Motor neuron (in vitro differentiated cells): ENCODE results near the gene ST6GALNAC5. TPM values are rescaled to one million over a fixed set of nuclear protein-coding genes. Genes with fewer than 3 reads are reported as not detected.

Experiments used
- ATAC-seq, 8 experiments: fragments of 200-7000 bp; cut with Tn5 transposase; replicated peaks in 6 of 8; 2 replicates each; pipeline ENCODE4 v1.8.0; 2021; ENCODE audit warnings: mild to moderate bottlenecking in 8 of 8, moderate library complexity in 8 of 8
- H3K27ac ChIP-seq, 2 donors: fragments of 250-450 bp; sonication (Bioruptor Pico); 2 replicates each; pipeline ENCODE4 v1.9.0; 2021; ENCODE audit warnings: antibody characterized with exemption in 2 of 2, mild to moderate bottlenecking in 2 of 2, moderate library complexity in 1 of 2
- H3K4me1 ChIP-seq, 2 donors: fragments of 250-450 bp; sonication (Bioruptor Pico); replicated peaks in 1 of 2; 2 replicates each; pipeline ENCODE4 v1.6.1; 2021; ENCODE audit warnings: antibody characterized with exemption in 2 of 2, mild to moderate bottlenecking in 2 of 2, moderate library complexity in 1 of 2
- H3K4me3 ChIP-seq, 5 donors: fragments of 250-450 bp; sonication (Bioruptor Pico); 2 replicates each; pipeline ENCODE4 v1.9.0; 2021; ENCODE audit warnings: antibody characterized with exemption in 5 of 5, mild to moderate bottlenecking in 5 of 5, moderate library complexity in 4 of 5
- WGBS, 10 experiments: fragments of 450-650 bp; shearing (Covaris generic); methylation state at CpG; one replicate each; pipeline ENCODE4 v1.0.0; 2022; 5-methylcytosine and 5-hydroxymethylcytosine counted together
- in situ Hi-C, 9 experiments: fragments of 400-800 bp; cut with MboI; loops; one replicate each; pipeline ENCODE4 v1.15.0; 2021; ENCODE audit warnings: low sequenced_read_pairs in 9 of 9, low pct_unique_long_range_greater_than_20kb in 2 of 9; ENCODE audit not compliant: unreplicated experiment in 9 of 9
- total RNA-seq, 8 experiments: library from RNA; unstranded; fragments of 300-600 nt; gene quantifications; 2 replicates each; pipeline versions ENCODE4 v1.2.3 to v1.2.4, GENCODE V29; 2022

ST6GALNAC5 gene
- total RNA-seq, 8 experiments from 2014 or later: 4.3 to 73.4 (median 25.9) TPM

- in situ Hi-C loops: no loop called here
- ATAC-seq: peak in 4 of 8 experiments; percentile 2 to 22 (median 12)
- no peak overlapping the region for H3K4me3 ChIP-seq
- peak overlapping the region in 1 of 2 donors; percentile 42 for H3K27ac ChIP-seq
- H3K4me1 ChIP-seq: peaks cover 43 to 60% of the 10 kb centered on the region in 2 donors
- WGBS, 10 experiments: 44 to 100% (median 65%) methylated on average over 1 to 2 of the region's 2 CpGs; no CpG with 5 or more reads in 3 of the 10 experiments
Observed at GRCh38 chr1:77026135-77026534, 158.9 kb downstream of the ST6GALNAC5 start.

GRCh38 chr1:77026640-77027039, 159.4 kb downstream of the ST6GALNAC5 start:
- peaks cover 43 to 55% of the 10 kb centered on the region in 2 donors for H3K4me1 ChIP-seq
- peak overlapping the region in 1 of 2 donors; percentile 42 for H3K27ac ChIP-seq
- peak in 1 of 8 experiments; percentile 3 for ATAC-seq
- H3K4me3 ChIP-seq: no peak overlapping the region
- WGBS, 10 experiments: 90 to 100% (median 100%) methylated on average over 1 of the region's 1 CpG; no CpG with 5 or more reads in 6 of the 10 experiments
- in situ Hi-C loops: no loop called here

GRCh38 chr1:77027847-77028246, 160.6 kb downstream of the ST6GALNAC5 start:
- WGBS, 10 experiments: 0 to 33% (median 13%) methylated on average over 1 of the region's 1 CpG; no CpG with 5 or more reads in 4 of the 10 experiments
- Histone ChIP-seq H3K4me3 (no peak overlapping the region), H3K4me1 (peaks cover 36 to 43% of the 10 kb centered on the region in 2 donors), H3K27ac (no peak overlapping the region)
- in situ Hi-C loops: no loop called here
- ATAC-seq: peak in 3 of 8 experiments; percentile 48 to 54 (median 53)

- 52 to 100% (median 92%) methylated on average over 1 to 5 of the region's 5 CpGs for WGBS, 10 experiments
- in situ Hi-C loops: no loop called here
- peaks cover 36 to 38% of the 10 kb centered on the region in 2 donors for H3K4me1 ChIP-seq
- H3K4me3 ChIP-seq: no peak overlapping the region
- ATAC-seq: no peak
- H3K27ac ChIP-seq: no peak overlapping the region
Observed at GRCh38 chr1:77030401-77031105, 163.3 kb downstream of the ST6GALNAC5 start.

- Histone ChIP-seq H3K4me1 (peaks cover 30 to 32% of the 10 kb centered on the region in 2 donors), H3K27ac (no peak overlapping the region), H3K4me3 (no peak overlapping the region)
- in situ Hi-C loops: no loop called here
- WGBS, 10 experiments: 0 to 64% (median 54%) methylated on average over 1 to 3 of the region's 3 CpGs; no CpG with 5 or more reads in 2 of the 10 experiments
- ATAC-seq: peak; percentile 23 to 90 (median 78)
Observed at GRCh38 chr1:77031106-77031662, 163.9 kb downstream of the ST6GALNAC5 start.

- Histone ChIP-seq H3K4me1 (peaks cover 18 to 21% of the 10 kb centered on the region in 2 donors), H3K4me3 (no peak overlapping the region), H3K27ac (no peak overlapping the region)
- in situ Hi-C loops: no loop called here
- no peak for ATAC-seq
- WGBS, 10 experiments: 50 to 86% (median 71%) methylated on average over 1 to 2 of the region's 2 CpGs; no CpG with 5 or more reads in 2 of the 10 experiments
Observed at GRCh38 chr1:77036560-77036959, 169.3 kb downstream of the ST6GALNAC5 start.

DNA sequence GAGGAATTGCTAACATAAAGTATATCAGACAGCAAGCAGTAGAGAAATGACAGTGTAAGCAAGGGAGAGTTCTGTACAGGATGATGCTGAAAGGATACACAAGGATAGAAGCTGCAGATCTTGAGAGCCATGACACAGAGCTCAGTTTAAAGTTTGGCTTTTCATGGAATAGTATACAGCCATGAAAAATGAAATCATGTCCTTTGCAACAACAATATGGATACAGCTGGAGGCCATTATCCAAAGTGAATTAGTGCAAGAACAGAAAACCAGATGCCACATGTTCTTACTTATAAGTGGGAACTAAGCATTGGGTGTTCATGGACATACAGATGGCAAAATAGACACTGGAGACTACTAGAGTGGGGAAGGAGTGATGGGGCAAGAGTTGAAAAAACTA, 169.8 kb downstream of the ST6GALNAC5 start:
- ATAC-seq: no peak
- in situ Hi-C loops: no loop called here
- Histone ChIP-seq H3K4me1 (peaks cover 18 to 21% of the 10 kb centered on the region in 2 donors), H3K27ac (no peak overlapping the region), H3K4me3 (no peak overlapping the region)

- no peak overlapping the region for H3K27ac ChIP-seq
- WGBS, 10 experiments: 14 to 100% (median 67%) methylated on average over 1 of the region's 1 CpG; no CpG with 5 or more reads in 3 of the 10 experiments
- H3K4me3 ChIP-seq: no peak overlapping the region
- H3K4me1 ChIP-seq: peaks cover 18 to 21% of the 10 kb centered on the region in 2 donors
- ATAC-seq: no peak
- in situ Hi-C loops: no loop called here
Observed at GRCh38 chr1:77038000-77038399, 170.7 kb downstream of the ST6GALNAC5 start.

GRCh38 chr1:77039111-77039510, 171.8 kb downstream of the ST6GALNAC5 start:
- Histone ChIP-seq H3K4me3 (no peak overlapping the region), H3K4me1 (peaks cover 18 to 21% of the 10 kb centered on the region in 2 donors), H3K27ac (peak overlapping the region; percentile 19 to 36)
- WGBS, 10 experiments: 40 to 100% (median 88%) methylated on average over 1 of the region's 1 CpG; no CpG with 5 or more reads in 4 of the 10 experiments
- in situ Hi-C loops: no loop called here
- peak in 3 of 8 experiments; percentile 5 to 8 (median 6) for ATAC-seq

DNA sequence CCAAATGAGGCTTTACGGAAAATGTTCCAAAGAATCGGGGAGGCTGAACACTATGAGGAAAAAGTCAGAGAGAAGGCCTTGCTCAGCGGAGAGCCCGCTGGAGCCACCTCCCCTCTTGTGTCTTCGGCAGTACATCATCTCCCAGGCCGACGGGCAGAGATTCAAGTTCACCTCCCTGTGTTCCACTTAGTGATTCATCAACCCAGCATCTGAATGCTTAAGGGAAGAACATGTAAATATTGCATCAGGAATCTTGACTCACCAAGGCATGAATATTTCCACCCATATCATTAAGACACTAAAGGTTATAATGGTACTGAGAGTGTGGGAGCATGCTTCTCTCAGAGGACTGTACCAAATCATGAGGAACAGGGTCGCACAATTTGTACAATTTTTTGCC, 172.5 kb downstream of the ST6GALNAC5 start:
- peak; percentile 84 to 97 (median 94) for ATAC-seq
- 0 to 83% (median 55%) methylated on average over 1 to 8 of the region's 8 CpGs; no CpG with 5 or more reads in 2 of the 10 experiments for WGBS, 10 experiments
- in situ Hi-C loops: no loop called here
- H3K27ac ChIP-seq: peak overlapping the region; percentile 37 to 46
- no peak overlapping the region for H3K4me3 ChIP-seq
- peaks cover 18 to 21% of the 10 kb centered on the region in 2 donors for H3K4me1 ChIP-seq

- H3K4me3 ChIP-seq: no peak overlapping the region
- no peak for ATAC-seq
- in situ Hi-C loops: no loop called here
- peaks cover 18 to 21% of the 10 kb centered on the region in 2 donors for H3K4me1 ChIP-seq
- 71 to 100% (median 93%) methylated on average over 1 to 3 of the region's 3 CpGs; no CpG with 5 or more reads in 1 of the 10 experiments for WGBS, 10 experiments
- H3K27ac ChIP-seq: no peak overlapping the region
Observed at GRCh38 chr1:77040826-77041225, 173.5 kb downstream of the ST6GALNAC5 start.

- ATAC-seq: peak in 5 of 8 experiments; percentile 33 to 74 (median 48)
- 62 to 100% (median 92%) methylated on average over 1 to 17 of the region's 20 CpGs; no CpG with 5 or more reads in 2 of the 10 experiments for WGBS, 10 experiments
- in situ Hi-C loops: no loop called here
- H3K4me1 ChIP-seq: peaks cover 13 to 14% of the 10 kb centered on the region in 2 donors
- H3K4me3 ChIP-seq: no peak overlapping the region
- H3K27ac ChIP-seq: no peak overlapping the region
Observed at GRCh38 chr1:77044133-77044849, 177.0 kb downstream of the ST6GALNAC5 start.

GRCh38 chr1:77047575-77047974, 180.3 kb downstream of the ST6GALNAC5 start:
- H3K4me3 ChIP-seq: no peak overlapping the region
- H3K4me1 ChIP-seq: peaks cover 0 to 8% of the 10 kb centered on the region in 2 donors
- in situ Hi-C loops: no loop called here
- no peak for ATAC-seq
- 91 to 100% (median 100%) methylated on average over 1 of the region's 1 CpG; no CpG with 5 or more reads in 1 of the 10 experiments for WGBS, 10 experiments
- no peak overlapping the region for H3K27ac ChIP-seq
